HG02973 (cell line): Measurements from ENCODE around the gene EFR3B.

Experiments
- ATAC-seq: cut with Tn5 transposase; IDR thresholded peaks from one replicate; pipeline ENCODE4 v1.9.1; 2021; ENCODE audit warnings: moderate library complexity; ENCODE audit not compliant: unreplicated experiment

Gene EFR3B

GRCh38 chr2:25177211-25177611 lies 135.3 kb downstream of the EFR3B start:
- ATAC-seq: no peak

GRCh38 chr2:25178976-25179375 lies 137.1 kb downstream of the EFR3B start:
- ATAC-seq: no peak

- no peak for ATAC-seq
Observed at GRCh38 chr2:25184254-25184653, 142.4 kb downstream of the EFR3B start.

GRCh38 chr2:25187729-25188350 lies 146.0 kb downstream of the EFR3B start:
- no peak for ATAC-seq

GRCh38 chr2:25188405-25188804 lies 146.5 kb downstream of the EFR3B start:
- no peak for ATAC-seq

DNA sequence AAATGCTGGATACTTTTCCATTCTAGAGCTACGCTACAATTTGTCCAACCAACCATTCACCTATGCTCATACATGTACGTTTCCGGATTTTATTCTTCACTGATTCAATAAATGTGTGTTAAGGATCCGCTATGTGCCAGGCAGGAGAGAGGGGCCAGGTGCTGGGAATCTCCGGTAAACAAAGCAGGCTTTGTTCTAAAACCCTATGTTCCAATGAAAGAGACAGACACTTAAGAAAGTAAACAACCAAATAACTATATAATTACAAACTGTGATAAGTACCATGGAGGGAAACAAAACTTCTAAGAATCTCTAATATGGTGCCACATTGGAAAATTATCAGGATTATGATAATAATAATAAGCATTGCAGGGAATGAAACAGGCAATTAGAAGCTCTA lies 148.7 kb downstream of the EFR3B start:
- no peak for ATAC-seq

DNA sequence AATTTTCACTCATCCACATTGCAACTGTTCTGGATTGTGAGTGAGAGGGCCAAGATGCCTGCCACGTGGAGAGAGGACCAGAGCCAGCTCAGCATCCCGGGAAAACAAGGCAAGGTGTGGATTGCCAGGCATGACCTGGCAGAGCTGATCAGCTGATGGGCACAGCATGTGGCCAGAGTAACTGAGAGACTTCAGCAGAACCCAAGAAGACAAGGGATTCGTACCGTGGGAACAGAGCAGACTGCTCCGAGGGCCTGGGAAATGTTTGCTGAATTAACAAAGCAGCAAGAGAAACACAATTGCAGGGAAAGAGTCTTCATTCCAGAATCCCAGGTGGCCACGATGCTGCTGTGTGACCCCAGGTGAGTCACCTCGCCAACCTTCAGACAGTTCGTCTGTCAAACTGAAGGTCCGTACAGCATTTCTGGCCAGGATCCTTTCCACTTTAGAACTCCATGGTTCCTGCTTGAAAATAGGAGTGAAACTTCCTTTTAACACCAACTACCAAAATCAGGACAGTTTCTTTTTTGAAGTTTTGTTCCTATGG lies 152.8 kb downstream of the EFR3B start:
- ATAC-seq: no peak

GRCh38 chr2:25197336-25198208 lies 155.7 kb downstream of the EFR3B start:
- no peak for ATAC-seq

DNA sequence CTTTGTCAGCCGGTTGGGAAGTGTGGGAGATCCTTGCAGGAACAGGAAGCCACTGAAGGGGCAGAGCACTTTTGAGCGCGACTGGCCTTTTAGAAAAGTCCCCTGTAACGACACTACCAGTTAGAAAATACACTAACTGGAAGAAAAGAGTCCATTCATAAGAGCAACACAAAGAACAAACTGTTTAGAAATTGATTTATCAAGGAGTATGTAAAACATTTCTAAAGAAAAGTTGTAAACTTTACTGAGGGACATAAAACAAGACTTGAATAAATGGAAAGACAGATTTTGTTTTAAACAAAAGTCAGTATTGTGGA lies 156.3 kb downstream of the EFR3B start:
- ATAC-seq: no peak

GRCh38 chr2:25198576-25198975 lies 156.7 kb downstream of the EFR3B start:
- no peak for ATAC-seq

DNA sequence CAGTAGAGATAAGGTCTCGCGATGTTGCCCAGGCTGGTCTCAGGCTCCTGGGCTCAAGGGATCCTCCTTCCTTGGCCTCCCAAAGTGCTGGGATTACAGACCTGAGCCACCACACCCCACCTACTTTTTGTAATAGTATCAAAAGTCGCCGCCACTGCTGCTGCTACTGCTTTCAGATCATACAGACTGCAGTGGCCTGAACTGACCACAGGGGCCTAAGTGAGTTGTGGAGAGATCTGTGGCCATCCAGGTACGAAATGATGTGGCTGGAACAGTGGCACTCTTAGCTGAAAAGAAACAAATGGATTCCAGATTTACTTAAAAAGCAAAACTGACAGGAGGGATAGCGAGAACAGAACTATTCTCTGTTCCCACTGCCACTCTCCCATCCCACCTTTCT lies 159.4 kb downstream of the EFR3B start:
- no peak for ATAC-seq

GRCh38 chr2:25201794-25202193 lies 159.9 kb downstream of the EFR3B start:
- no peak for ATAC-seq

DNA sequence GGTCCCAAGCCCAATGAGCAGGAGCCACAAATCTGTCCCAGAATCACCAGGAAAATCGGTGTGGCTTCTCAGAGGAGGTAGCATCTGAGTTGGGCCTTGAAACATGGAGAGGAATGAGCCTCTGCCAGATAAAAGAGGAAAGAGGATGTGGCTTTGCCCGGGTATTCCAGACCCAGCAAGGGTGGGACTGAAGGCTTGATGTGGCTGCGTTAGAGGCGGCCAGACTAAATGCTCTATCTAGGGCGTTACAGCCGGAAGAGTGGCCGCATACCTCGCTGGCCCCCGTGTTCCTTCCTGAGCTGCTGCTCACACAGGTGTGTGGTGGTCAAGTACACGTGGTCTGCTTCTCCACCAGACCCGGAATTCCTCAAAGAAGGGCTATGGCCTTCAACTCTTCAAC lies 160.4 kb downstream of the EFR3B start:
- no peak for ATAC-seq

- no peak for ATAC-seq
Observed at GRCh38 chr2:25204190-25204838, 162.4 kb downstream of the EFR3B start.

DNA sequence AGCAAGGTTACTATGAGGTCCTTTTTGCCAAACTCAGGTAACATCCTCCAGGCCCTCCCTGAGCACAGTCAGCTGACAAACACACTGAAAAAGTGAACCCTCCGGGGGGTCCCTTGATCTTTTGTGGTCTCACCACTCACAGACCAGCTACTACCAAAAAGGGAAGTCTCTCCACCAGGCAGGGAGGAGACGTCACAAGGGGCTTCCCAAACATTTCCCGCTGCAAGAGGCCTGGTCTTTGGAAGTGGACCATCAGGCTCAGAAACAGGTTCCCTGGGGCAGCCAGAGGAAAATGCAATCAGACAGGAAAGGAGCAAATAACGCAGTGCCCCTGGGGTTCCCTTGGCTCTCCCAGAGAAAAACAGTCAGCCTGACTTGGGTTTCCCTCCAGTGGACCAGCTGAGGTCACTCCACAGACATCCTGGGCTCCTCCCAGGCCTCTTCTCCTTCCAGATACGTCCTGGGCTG lies 165.2 kb downstream of the EFR3B start:
- no peak for ATAC-seq
